ENCODE measurements around the gene CYP11A1.

The CYP11A1 gene

DNA sequence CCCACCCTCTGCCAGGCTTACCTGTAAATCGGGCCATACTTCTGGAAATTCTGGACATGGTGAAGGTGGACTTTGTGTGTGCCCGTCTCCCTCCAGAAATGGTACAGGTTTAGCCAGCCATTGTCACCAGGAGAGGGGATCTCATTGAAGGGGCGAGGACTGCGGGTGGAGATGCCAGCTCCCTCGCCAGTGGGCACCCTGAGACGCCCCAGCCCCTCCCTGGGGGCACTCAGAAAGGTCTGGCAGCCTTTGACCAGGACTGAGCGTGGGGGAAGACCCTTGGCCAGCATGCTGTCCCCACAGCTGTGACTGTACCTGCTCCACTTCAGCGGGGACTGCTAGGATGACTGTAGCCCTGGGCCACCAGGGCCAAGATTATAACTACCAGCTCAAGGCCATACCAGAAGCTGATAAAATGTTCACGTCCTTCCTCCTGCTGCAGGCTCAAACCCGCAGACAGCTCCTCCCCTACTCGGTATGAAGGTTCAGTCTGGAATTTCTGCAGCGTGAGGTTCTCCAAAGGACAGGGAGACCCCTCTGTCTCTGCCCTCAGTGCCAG is at the start of gene CYP11A1:
TSS of gene CYP11A1 (minus strand) at position 351 of the 559 bp plus-strand sequence. CDS start at position 290, 61 bp downstream.
- no peak for DNase-seq

DNA sequence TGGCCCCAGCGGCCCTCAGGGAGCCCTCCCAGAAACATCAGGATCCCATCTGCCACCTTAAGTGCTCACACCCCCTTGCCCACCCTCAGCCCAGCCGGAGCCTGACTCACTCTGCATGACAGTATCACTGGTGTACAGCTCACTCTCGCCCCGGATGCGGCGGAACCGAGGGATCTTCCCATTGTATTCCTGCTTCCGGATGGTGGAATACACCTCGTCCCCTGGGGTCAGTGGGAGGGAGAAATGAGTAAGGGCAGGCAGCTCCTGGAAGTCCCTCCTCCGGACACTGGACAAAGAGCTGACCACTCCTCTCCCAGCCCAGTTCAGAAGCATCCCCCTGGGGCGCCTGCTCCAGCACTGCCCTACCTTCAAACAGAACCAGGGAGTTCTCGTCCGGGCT is 49.8 kb upstream of the CYP11A1 start:
- DNase-seq: no peak

DNA sequence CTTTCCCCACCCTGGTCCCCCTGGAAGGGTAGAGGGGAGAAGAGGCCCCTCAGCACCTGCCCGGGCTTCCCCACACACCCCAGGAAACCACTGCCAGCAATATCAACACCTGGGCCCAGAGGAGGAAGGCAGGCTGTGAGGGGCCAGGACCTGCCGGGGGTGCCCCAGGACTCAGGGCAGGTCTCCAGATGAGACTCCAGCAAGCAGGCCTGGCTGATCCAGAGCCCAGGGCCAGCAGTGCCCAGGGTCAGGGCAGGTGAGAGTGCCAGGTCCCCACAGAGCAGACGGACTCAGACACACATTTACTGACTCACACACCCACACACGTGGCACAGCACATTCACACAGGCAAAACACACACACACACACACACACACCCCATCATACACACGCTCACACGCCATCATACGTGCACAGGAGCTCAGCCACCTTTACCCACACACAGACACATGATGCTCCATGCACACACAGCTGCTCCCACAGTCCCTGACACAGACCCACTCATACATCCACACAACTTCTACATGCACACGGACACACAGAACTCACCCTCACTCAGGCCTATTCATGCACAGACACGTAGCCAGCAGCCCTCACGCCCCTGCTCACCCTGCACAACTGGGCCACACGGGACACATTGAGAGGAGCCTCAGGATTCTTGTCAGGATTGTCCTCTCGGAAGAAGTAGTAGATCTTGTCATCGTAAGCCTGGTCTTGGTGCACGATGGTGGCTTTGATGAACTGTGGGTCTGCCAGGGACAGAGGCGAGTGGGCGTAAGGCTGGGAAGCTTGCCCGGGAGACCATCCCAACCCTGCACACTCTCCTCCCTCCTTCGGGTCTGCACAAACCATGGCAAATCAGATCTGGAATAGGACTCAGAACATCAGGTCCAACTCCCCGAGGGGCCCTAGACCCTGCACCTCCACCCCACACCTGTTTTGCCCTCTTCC is 48.8 kb upstream of the CYP11A1 start:
- DNase-seq: no peak

DNA sequence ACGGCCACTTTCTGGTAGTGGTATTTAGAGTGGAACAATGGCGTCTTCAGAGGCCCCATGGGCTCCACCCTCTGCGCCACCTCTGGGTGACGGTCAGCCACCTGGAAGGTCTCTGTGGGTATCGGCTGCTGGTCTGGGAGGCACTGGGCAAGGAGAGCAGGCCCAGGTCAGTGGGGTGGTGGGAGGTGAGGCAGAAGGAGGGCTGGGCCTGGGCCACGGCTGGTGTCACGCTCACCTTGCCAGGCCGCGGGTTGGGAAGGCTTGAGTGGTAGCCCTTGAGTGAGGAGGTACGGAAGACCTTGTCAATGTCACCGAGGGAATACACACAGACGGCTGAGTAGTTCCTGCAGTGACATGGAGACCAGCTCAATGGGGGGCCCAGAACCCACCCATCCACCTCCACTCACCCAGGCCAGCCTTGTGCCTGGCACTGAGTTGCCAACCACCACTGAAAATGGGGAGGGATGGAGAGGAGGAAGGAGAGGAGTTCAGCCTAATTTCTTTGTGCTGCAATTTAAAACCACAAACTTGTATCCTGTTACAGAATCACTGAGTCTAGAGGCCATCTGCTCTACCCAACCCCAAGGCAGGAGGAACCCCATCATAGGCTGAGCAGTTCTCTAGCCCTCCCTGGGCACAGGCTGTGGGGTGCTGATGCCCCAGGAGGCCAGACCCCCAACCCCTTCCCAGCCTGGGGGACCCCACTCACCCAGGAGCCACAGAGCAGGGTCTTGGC is 47.3 kb upstream of the CYP11A1 start:
- no peak for DNase-seq

DNA sequence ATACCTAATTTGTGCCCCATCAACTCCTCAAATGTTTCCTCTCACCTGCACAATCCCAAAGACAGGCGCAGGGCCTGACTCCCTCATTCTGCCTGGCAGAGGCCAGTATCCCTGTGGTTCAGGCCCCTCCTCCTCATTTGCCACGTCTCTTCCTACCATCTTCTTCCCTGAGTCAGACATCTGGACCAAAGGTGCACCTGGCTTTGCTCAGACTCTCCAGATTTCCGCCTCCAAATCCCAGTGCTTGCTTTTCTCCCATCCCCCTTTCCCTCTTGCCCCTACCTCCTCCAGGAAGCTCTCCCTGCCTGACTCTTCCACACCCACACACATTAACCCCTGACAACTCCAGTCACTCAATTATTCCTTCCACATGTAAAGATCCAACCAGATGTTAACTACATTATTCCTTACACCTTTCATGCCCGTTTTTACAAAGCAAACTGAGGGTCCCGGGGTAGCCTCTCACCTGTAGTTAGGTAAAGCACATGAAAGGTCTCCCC is 46.7 kb upstream of the CYP11A1 start:
- no peak for DNase-seq

DNA sequence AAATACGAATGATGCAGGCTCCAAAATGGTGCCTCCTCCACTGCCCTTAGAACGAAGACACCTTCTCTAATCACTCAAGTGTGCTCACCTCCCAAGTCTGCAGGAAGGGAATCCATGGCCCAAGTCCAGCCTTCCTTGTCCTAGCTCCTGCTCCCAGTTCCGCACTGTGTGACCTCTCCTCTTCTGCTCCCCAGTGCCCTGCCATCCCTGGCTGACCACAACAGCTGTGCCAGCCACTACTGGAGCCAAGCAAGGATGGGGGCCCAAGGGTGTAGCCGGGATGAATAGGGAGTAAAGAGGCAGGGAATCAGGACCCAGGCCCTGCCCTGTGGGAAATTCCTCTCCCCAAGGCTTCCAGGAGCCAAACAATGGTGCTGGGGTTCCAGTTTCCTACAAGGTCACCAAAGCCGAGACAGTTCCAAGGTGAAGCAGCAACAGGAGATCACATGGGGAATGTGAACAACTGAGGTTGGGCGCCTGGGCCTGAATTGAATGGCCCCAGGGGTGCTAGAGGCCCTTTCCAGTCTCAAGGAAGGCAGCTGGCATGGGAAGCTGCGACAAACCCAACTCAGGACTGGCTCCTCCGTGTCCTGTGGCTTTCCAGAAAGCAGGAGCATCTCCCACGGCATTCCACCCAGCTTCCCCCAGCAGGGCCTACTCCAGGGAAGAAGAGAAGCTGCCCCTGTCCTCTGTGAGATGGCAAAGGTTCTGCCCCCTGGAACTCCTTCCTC is 46.1 kb upstream of the CYP11A1 start:
- DNase-seq: no peak

DNA sequence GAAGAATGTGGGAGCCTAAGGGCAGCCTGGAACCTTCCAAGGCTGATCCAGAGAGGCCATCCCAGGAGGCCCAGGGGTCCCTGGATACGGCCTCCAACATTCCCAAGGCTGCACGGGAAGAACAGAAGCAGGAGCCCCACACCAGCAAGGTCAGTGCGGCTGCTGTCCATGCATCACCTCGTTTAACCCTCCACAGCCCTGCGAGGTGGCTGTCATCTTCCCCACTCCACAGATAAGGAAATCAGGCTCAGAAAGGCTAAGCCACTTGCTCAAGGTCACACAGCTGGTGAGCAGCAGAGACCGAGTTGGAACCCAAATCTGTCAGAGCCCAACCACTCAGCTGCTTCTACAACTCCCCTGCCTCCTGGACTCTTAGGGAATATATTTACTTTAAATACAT is 44.7 kb upstream of the CYP11A1 start:
- DNase-seq: no peak

DNA sequence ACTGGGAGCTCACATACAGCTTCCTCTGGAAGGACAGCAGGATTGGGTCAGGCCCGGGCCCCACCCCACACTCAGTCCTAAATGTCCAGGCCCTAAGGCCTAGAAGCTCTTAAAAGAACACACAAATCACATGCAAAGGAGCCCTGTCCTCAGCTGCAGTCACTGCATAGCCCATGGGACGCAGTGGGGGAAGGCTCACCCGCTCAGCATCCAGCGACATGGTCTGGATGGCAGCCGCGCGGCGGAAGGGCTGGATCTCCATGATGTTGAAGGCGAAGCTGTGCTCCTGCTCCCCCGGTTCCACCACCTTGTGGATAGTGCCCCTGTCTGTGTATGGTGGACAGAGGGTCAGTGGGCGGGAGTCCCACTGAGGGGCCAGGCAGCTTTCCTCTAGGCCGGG is 44.2 kb upstream of the CYP11A1 start:
- DNase-seq: no peak

DNA sequence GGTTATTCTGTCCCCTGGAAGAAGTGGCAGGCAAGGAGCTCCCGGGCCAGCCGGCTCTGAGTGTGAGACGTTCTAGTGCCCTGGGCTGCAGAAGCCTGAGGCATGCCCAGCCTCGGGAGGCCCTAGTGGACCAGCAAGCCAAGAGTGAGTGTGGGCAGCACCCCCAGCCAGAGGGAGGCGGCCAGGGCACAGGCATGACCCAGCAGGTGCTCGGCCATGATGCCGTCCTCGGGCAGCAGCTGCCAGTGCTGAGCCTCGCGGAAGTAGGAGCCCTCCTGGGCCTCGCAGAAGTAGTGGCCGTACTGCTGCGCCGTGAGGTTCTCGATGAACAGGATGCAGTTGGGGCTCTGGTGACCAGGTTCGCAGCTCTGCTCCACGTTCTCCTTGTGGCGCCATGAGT is 43.1 kb upstream of the CYP11A1 start:
- no peak for DNase-seq

DNA sequence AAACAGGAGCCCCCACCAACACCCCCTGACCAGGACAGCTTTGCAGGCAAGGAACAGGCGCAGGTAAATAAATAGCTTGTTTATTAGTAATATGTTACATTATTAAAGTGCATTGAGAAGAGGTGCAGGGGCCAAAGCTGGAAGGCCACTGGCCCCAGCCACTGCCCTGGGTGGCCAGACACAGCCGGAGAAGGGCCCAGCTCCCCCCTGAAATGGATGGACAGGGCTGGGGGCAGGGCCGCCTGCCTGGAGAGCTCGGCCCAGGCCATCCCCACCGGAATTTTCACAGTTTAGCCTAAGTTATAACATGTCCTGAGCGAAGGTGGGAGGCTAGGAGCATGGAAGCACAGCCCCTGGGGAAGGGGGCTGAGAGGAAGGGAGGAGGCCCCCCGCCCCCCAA is 41.8 kb upstream of the CYP11A1 start:
- no peak for DNase-seq

DNA sequence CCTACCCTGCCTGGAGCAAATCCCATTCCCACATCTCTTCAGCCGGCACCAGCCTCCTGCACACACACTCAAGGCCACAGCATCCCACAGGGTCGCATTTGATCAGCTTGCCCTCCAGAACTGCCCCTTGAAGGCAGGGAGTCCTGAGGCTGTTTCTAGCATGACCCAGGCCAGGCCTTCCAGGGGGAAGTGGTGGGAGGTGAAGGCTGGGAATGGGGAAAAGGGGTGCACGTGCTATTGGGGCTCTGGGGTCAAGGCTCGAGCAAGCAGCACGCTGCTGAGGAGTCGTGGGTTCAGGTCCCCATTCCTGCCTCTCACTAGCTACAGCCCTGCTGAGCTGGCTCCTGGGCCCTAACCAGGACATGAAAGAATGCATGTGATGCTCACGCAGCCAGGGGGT is 41.4 kb upstream of the CYP11A1 start:
- no peak for DNase-seq

DNA sequence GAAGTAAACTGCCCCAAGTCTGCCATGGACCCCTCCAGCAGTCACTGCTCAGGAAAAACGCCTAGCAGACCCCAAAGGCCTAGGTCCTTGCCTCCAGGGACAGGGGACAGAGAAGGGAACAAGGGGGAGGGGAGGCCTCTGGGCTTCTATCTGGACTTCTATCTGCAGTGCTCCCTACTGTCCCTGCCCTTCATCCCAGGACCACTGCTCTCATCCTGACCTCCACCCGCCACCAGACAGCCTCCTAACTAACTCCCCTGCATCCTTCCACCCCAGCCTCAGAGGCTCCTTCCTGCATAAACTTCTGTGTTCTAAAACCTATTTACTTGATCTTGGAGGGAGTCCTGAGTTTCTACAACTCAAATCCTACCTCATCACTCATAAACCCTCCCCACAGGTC is 40.9 kb upstream of the CYP11A1 start:
- no peak for DNase-seq

DNA sequence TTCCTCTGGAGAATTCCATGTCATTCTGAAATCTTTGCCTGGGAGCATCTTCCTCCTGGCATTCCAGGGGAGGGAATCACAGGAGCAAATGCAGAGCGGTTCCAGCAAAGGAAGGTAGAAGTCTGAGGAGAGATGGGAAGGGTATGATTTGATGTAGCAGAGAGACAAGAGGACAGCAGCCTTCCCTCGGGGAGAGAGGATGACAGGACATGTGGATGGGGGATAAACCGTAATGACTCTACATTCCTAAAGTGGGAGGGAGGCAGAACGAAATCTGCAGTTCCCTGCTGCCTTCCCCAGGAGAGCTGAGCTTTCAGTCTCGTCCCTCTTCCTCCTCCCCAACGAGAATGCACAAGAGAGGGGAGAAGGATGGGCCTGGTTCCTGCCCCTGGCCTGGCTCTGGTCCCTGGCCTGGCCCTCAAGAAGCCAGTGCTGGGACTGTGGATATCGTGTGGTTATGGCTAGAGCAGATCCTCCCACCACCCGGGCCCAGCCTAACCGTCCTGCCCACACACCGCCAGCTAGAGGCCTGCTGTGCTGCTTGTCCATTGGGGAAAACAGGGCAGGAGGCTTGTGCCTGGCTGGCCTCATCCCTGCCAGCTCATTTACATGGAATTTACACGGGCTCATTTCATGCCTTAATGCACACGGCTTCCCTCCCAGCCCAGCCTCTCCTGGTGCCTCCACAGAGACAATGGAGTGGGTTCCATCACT is 39.7 kb upstream of the CYP11A1 start:
- no peak for DNase-seq

DNA sequence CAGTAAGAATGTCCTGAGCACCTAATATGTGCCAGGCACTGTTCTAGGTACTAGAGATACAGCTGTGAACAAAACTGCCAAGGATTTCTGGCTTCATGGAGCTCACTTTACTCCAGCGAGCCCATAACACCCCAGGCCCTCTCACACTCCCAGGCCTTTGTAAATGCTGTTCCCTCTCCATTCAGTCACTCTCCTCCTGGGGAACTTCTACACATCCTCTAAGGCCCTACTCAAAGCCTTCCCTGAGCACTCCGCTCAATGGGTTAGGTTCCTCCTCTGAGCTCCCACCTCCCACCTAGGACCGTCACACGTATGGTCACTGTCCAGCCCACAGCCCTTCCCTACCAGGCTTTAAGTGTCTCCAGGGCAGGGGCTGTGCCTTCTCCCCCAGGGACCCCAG is 39.1 kb upstream of the CYP11A1 start:
- DNase-seq: no peak

DNA sequence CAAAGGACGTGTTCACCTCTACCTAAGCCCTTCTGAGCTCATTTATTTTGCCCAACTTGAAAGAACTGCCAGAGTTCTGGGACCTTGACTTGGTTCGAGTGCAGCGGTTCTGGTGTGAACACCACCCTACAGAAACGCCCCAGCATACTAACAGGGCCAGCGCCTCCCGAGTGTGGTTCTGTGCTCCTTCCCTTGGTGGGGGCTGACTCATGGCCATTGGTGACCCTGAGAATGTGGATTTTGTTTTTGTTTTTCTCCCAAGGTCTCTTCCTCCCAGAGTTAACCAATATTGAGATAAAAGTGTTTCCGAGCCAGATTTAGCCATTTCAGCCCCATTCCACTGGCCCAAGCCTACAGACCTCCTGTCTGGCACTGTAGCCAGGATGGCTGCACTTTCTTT is 38.4 kb upstream of the CYP11A1 start:
- no peak for DNase-seq

DNA sequence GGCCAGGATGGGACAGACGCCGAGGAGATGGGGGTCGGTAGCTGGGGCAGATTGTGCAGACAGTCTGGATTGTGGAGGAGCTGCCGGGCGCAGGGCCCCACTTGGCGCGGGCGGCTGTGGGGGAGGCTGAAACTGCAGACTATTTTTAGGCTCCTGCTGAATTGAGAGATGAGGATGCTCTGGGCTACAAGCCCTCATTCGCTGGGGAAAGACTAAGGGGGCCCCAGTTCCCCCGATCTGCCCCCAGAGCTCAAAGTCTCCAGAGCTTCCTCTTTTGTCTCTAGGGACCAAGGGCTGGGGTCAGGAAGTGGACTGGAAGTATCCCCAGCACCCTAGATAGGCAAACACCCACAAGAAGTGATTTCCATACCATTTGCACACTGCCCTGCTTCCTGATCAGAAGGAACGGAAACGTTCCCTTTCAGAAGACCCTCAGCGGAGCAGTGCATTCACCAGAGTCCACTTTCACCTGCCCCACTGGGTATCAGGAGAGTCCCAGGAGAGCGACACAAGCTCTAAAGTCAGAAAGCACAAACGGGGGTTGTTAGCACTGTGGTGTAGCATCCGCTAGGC is 36.6 kb upstream of the CYP11A1 start:
- DNase-seq: peak in 1 of 2 donors; percentile 40

DNA sequence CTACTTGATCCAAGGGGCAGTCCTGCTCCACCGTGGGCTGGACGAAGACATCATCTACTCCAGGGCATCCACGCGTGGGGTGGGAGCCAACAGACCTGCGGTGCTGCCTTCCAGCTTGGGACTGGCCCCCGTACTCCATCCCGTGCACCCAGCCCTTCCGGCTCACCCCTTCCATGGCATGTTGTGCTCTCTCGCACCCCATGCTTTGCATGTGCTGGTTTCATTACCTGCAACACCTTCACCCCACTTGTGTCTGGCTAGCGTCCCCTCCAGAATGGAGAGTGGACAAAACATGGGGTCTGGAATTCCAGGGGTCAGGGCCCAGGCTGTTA is 36.1 kb upstream of the CYP11A1 start:
- no peak for DNase-seq

DNA sequence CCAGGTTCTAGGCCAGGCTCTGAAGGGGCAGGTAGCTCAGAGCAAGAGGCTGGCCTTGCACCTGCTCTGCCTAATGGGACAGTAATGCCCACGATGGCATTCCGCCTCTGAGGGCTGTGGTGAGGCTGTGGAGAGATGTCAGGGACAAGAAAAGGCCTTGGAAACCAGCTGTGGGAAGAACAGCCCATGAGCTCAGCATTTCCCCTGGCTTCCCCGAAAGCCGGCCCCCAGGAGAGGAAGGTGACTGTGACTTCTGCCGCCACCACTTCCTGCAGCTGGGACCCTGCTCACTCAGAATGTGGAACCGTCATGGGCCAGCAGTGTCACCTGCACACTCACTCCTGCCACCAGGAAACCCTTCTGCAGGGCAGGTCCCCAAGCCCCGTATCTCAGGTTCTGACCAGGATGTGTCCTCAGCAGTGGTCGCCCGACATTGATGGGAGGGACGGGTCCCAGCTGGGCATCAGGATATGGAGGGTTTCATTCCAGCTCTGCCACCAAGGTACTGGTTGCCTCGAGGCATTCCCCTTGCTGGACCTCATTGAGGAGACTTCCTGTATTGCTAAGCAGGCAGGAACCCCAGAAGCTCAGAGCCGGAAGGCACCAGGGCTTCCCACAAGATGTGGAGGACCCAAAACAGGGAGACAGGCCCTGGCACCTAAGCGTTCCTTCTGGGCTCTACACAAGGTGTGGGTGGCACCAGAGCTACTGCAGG is 35.6 kb upstream of the CYP11A1 start:
- peak in 1 of 2 donors; percentile 15 for DNase-seq

DNA sequence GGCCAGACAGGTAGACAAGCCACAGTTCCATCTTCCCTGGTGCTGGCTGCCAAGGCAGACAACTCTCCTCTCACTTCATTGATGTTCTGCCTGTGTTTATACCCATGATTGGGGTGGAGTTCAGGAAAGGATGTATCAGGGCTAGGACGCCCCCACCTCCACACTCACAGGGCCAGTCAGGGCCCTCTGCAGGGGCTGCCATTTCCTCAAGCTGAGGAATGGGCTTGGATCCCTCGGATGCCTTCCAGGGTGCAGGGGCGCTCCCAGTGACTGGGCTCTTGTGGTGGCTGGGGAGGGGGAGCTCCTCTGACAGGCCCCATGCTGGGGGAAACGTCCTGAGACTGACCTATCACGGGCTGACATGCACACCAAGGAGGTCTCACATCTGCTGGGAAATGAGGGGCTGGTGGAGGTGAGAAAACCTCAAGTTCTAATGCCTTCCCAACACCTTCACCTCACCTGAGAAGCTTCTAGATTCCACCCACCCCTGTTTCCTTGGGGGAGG is 34.9 kb upstream of the CYP11A1 start:
- DNase-seq: no peak

DNA sequence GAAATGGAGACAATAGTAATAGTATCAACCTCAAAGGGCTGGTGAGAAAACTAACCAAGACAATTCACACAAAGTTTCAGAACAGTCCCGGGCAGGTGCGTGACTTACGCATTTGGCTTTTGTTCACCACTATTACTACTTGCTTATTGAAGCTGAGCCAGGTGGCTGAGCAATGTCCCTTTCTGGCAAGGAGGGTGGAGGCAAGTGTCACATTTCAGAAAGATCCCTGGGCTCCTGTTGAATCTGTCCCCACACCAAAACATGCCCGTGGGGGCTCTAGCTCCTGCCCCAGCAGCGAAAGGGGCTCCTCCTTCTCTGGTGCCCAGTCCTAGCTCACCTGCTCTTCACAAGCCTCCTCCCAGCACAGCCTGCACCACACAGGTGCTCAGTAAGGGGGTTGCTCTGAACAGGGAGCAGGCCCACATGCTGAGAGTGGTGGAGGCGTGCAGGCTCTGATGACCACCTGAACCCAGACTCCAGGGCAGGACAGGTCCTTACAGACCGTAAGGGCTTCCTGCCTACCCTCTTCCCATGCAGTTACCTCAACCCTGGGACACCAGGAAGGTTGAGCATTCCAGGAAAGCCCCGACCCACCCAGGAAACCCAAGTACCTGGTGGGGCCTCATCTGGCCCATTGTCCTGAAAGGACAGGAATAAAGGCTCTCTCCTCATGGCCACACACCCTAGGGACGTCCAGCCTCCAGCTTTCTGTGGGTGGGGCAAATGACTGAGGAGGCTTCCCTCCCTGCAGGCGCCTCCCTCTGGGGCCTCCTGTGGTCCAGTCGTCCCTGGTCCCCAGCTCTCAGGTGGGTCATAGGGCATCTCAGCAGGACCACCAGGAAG is 33.7 kb upstream of the CYP11A1 start:
- no peak for DNase-seq
